HepG2 (cell line): ENCODE results near the gene PALM. TPM values are rescaled to one million over a fixed set of nuclear protein-coding genes. Genes with fewer than 3 reads are reported as not detected.

Source experiments
- CBX2 ChIP-seq, 2 experiments: fragments of 200-600 bp in 1 of 2; sonication (generic); formaldehyde crosslinking in 1 of 2; IDR thresholded peaks; 2 replicates each; pipeline versions ENCODE4 v1.7.0 to v1.8.1; 2018 to 2022; ENCODE audit warnings: low read depth in 2 of 2, low read length in 1 of 2, mild to moderate bottlenecking in 1 of 2, missing genetic modification reagents in 1 of 2
- CSRNP1 ChIP-seq: sonication (generic); formaldehyde crosslinking; IDR thresholded peaks from 2 replicates; pipeline ENCODE4 v1.8.1; 2023; ENCODE audit warnings: mild to moderate bottlenecking, missing genetic modification reagents
- GMEB2 ChIP-seq: IDR thresholded peaks from 2 replicates; pipeline ENCODE4 v1.6.1; 2016; ENCODE audit warnings: missing biosample characterization, missing genetic modification reagents, low read depth
- HES4 ChIP-seq: sonication (generic); formaldehyde crosslinking; IDR thresholded peaks from 2 replicates; pipeline ENCODE4 v1.9.0; 2021; ENCODE audit warnings: mild to moderate bottlenecking, missing genetic modification reagents, borderline replicate concordance
- IKZF4 ChIP-seq: sonication (generic); formaldehyde crosslinking; IDR thresholded peaks from 2 replicates; pipeline ENCODE4 v1.5.1; 2020; ENCODE audit warnings: borderline replicate concordance, mild to moderate bottlenecking, low read depth, missing genetic modification reagents; ENCODE audit errors: not compliant biosample characterization
- KLF15 ChIP-seq: sonication (generic); formaldehyde crosslinking; IDR thresholded peaks from 2 replicates; pipeline ENCODE4 v1.8.1; 2023; ENCODE audit warnings: borderline replicate concordance, mild to moderate bottlenecking, inconsistent platforms, missing genetic modification reagents, mixed read lengths
- MATR3 ChIP-seq: sonication (generic); formaldehyde crosslinking; IDR thresholded peaks from 2 replicates; pipeline ENCODE4 v1.4.0; 2020; ENCODE audit warnings: missing genetic modification reagents
- MEF2D ChIP-seq: sonication (generic); formaldehyde crosslinking; IDR thresholded peaks from 2 replicates; pipeline ENCODE4 v1.5.1; 2020; ENCODE audit warnings: mild to moderate bottlenecking, missing genetic modification reagents
- NPAS2 ChIP-seq: sonication (generic); formaldehyde crosslinking; IDR thresholded peaks from 2 replicates; pipeline ENCODE4 v1.8.0; 2022; ENCODE audit warnings: mild to moderate bottlenecking, missing genetic modification reagents, borderline replicate concordance
- SMAD9 ChIP-seq: sonication (generic); formaldehyde crosslinking; IDR thresholded peaks from 2 replicates; pipeline ENCODE4 v1.5.1; 2020; ENCODE audit warnings: mild to moderate bottlenecking, missing genetic modification reagents
- SP4 ChIP-seq: sonication (generic); formaldehyde crosslinking; IDR thresholded peaks from 2 replicates; pipeline ENCODE4 v1.8.1; 2023; ENCODE audit warnings: mild to moderate bottlenecking, missing genetic modification reagents
- TEAD2 ChIP-seq: sonication (generic); formaldehyde crosslinking; IDR thresholded peaks from 2 replicates; pipeline ENCODE4 v1.9.0; 2021; ENCODE audit warnings: missing genetic modification reagents
- ZFP62 ChIP-seq: sonication (generic); formaldehyde crosslinking; IDR thresholded peaks from 2 replicates; pipeline ENCODE4 v1.4.0; 2020; ENCODE audit warnings: missing genetic modification reagents
- ZNF121 ChIP-seq: sonication (generic); formaldehyde crosslinking; IDR thresholded peaks from 2 replicates; pipeline ENCODE4 v1.5.0; 2020; ENCODE audit warnings: mild to moderate bottlenecking, missing genetic modification reagents
- ZNF143 ChIP-seq: sonication (generic); formaldehyde crosslinking; IDR thresholded peaks from 2 replicates; pipeline ENCODE4 v1.4.0; 2020; ENCODE audit warnings: missing genetic modification reagents
- ZNF160 ChIP-seq: sonication (generic); formaldehyde crosslinking; IDR thresholded peaks from 2 replicates; pipeline ENCODE4 v1.8.0; 2022; ENCODE audit warnings: mild to moderate bottlenecking, inconsistent platforms, missing genetic modification reagents
- ZNF296 ChIP-seq: sonication (generic); formaldehyde crosslinking; conservative IDR thresholded peaks from 2 replicates; pipeline ENCODE4 v1.5.0; 2020; ENCODE audit warnings: mild to moderate bottlenecking, missing genetic modification reagents
- ZNF337 ChIP-seq: sonication (generic); formaldehyde crosslinking; IDR thresholded peaks from 2 replicates; pipeline ENCODE4 v1.5.1; 2020; ENCODE audit warnings: missing genetic modification reagents, low read depth, mild to moderate bottlenecking, borderline replicate concordance
- ZNF609 ChIP-seq: sonication (generic); formaldehyde crosslinking; IDR thresholded peaks from 2 replicates; pipeline ENCODE4 v1.4.0; 2020; ENCODE audit warnings: mild to moderate bottlenecking, missing genetic modification reagents, borderline replicate concordance
- ZNF616 ChIP-seq: sonication (generic); formaldehyde crosslinking; IDR thresholded peaks from 2 replicates; pipeline ENCODE4 v1.5.0; 2020; ENCODE audit warnings: low read depth, mild to moderate bottlenecking, missing genetic modification reagents
- polyA plus RNA-seq, 8 experiments: library from polyadenylated mRNA; depleted of rRNA in 3 of 8; stranded (reverse) in 7 of 8; unstranded in 1 of 8; fragments of >200 nt; fragmentation: Illumina TruSeq in 4 of 8; extraction: Trizol in 4 of 8; gene quantifications; 2 replicates each; pipeline versions ENCODE4 v1.2.1 to v1.2.3, GENCODE V29; 2011 to 2016; ENCODE audit warnings: low read depth in 4 of 8, missing spikeins in 1 of 8, mixed read lengths in 1 of 8; ENCODE audit not compliant: insufficient read depth in 1 of 8
- total RNA-seq, 5 experiments: library from RNA; depleted of rRNA; stranded (reverse); fragments of >200 nt; fragmentation: Illumina TruSeq; extraction: Trizol; gene quantifications; 2 replicates each; pipeline ENCODE4 v1.2.3, GENCODE V29; 2016; ENCODE audit warnings: low read depth in 1 of 5

PALM gene
- total and polyA plus RNA-seq, 2 of the 13 experiments (the other 11 are each of a cell fraction or from before 2014, with no cell fraction given), result 4.0 to 9.7 TPM

- TF ChIP-seq CBX2 (IDR thresholded peaks at IDR 0.05; ENCODE audit: low read depth, low read length) (no peak), CBX2 (CRISPR knock-in tag; IDR thresholded peaks at IDR 0.05; ENCODE audit: low read depth) (no peak), ZNF143 (CRISPR knock-in tag) (no peak), ZNF609 (CRISPR knock-in tag) (0 out of 2 replicates have a peak, but pooled peaks have one; percentile 63), NPAS2 (no peak), SMAD9 (no peak), ZNF616 (no peak), MATR3 (no peak), HES4 (CRISPR knock-in tag) (no peak), ZFP62 (CRISPR knock-in tag) (no peak), SP4 (peak; percentile 53), ZNF296 (no peak), GMEB2 (CRISPR knock-in tag) (no peak), IKZF4 (no peak), ZNF160 (no peak), ZNF121 (CRISPR knock-in tag) (no peak), MEF2D (no peak), CSRNP1 (0 out of 2 replicates have a peak, but pooled peaks have one; percentile 43), TEAD2 (CRISPR knock-in tag) (no peak), ZNF337 (CRISPR knock-in tag) (no peak), KLF15 (CRISPR knock-in tag) (no peak)
These were observed 44.1 kb downstream of the PALM start (continued) for GRCh38 chr19:752652-753517.
